SK-N-SH (cell line): ENCODE results near the gene GOLPH3.

Experiments
- CHD2 ChIP-seq: fragments of 150-350 bp; IDR thresholded peaks from 2 replicates; pipeline ENCODE4 v1.6.1; 2018; ENCODE audit warnings: low read length; ENCODE audit not compliant: partially characterized antibody
- CTCF ChIP-seq: fragments of 200-600 bp; sonication (generic); IDR thresholded peaks from 2 replicates; pipeline ENCODE4 v1.6.1; 2017; ENCODE audit warnings: antibody characterized with exemption, mild to moderate bottlenecking, moderate library complexity
- EP300 ChIP-seq, 2 experiments: IDR thresholded peaks; 2 replicates each; pipeline versions ENCODE4 v1.4.0 to v1.6.1; 2012; ENCODE audit warnings: borderline replicate concordance in 1 of 2, low read depth in 1 of 2, low read length in 1 of 2
- EZH2phosphoT487 ChIP-seq: fragments of 200-600 bp; sonication (generic); IDR thresholded peaks from 2 replicates; pipeline ENCODE4 v1.6.1; 2017; ENCODE audit warnings: low read depth, mixed run types, mild to moderate bottlenecking, antibody characterized with exemption, moderate library complexity, borderline replicate concordance
- GABPA ChIP-seq: IDR thresholded peaks from 2 replicates; pipeline ENCODE4 v1.4.0; 2012; ENCODE audit warnings: low read depth, mild to moderate bottlenecking
- MAX ChIP-seq: IDR thresholded peaks from 2 replicates; pipeline ENCODE4 v1.4.0; 2012; ENCODE audit warnings: low read depth
- POLR2AphosphoS5 ChIP-seq: IDR thresholded peaks from 2 replicates; pipeline ENCODE4 v1.6.1; 2012; ENCODE audit warnings: low read depth, low read length
- REST ChIP-seq: IDR thresholded peaks from 2 replicates; pipeline ENCODE4 v1.6.1; 2012; ENCODE audit warnings: mild to moderate bottlenecking, low read depth, low read length, moderate library complexity
- RFX5 ChIP-seq: IDR thresholded peaks from 2 replicates; pipeline ENCODE4 v1.6.1; 2012; ENCODE audit warnings: mild to moderate bottlenecking, improper control_type of control experiment, low read length
- SIN3A ChIP-seq: IDR thresholded peaks from 2 replicates; pipeline ENCODE4 v1.6.1; 2012; ENCODE audit warnings: low read depth, mild to moderate bottlenecking, low read length, moderate library complexity, borderline replicate concordance
- SMC3 ChIP-seq: IDR thresholded peaks from 2 replicates; pipeline ENCODE4 v1.6.1; 2012; ENCODE audit warnings: low read depth, low read length, improper control_type of control experiment
- TAF1 ChIP-seq: IDR thresholded peaks from 2 replicates; pipeline ENCODE4 v1.6.1; 2012; ENCODE audit warnings: low read depth, mild to moderate bottlenecking, low read length, moderate library complexity, borderline replicate concordance
- TCF12 ChIP-seq: IDR thresholded peaks from 2 replicates; pipeline ENCODE4 v1.4.0; 2012
- USF2 ChIP-seq: fragments of 150-350 bp; IDR thresholded peaks from 2 replicates; pipeline ENCODE4 v1.6.1; 2017; ENCODE audit warnings: antibody characterized with exemption, low read length, low read depth, borderline replicate concordance

GRCh38 chr5:32153723-32154122 is 20.4 kb downstream of the GOLPH3 start:
- no peak for TF ChIP-seq CTCF
- no peak for TF ChIP-seq EP300 (IDR thresholded peaks at IDR 0.05; ENCODE audit: borderline replicate concordance in 1 of 2, low read depth in 1 of 2, low read length in 1 of 2)
- no peak for TF ChIP-seq SMC3
- TF ChIP-seq EZH2phosphoT487, result no peak
- no peak for TF ChIP-seq REST
- TF ChIP-seq SIN3A, result no peak
- no peak for TF ChIP-seq CHD2
- no peak for TF ChIP-seq MAX
- no peak for TF ChIP-seq RFX5
- no peak for TF ChIP-seq TAF1
- no peak for TF ChIP-seq GABPA
- TF ChIP-seq TCF12, result no peak
- TF ChIP-seq USF2, result no peak
- TF ChIP-seq POLR2AphosphoS5, result no peak
